B cell (primary cell): Measurements from ENCODE around the gene TAF1B.

Experiments used
- EZH2 ChIP-seq: IDR thresholded peaks from 2 replicates; pipeline ENCODE4 v1.6.1; 2012; ENCODE audit warnings: borderline replicate concordance, low read depth, mild to moderate bottlenecking, moderate library complexity, low read length; ENCODE audit not compliant: insufficient read depth, poor library complexity, severe bottlenecking
- TF ChIP-seq, protein P1 (sequence below): fragments of 200-600 bp; IDR thresholded peaks from one replicate; pipeline ENCODE4 v1.8.0; 2022; ENCODE audit warnings: antibody characterized with exemption, mild to moderate bottlenecking

DNA sequence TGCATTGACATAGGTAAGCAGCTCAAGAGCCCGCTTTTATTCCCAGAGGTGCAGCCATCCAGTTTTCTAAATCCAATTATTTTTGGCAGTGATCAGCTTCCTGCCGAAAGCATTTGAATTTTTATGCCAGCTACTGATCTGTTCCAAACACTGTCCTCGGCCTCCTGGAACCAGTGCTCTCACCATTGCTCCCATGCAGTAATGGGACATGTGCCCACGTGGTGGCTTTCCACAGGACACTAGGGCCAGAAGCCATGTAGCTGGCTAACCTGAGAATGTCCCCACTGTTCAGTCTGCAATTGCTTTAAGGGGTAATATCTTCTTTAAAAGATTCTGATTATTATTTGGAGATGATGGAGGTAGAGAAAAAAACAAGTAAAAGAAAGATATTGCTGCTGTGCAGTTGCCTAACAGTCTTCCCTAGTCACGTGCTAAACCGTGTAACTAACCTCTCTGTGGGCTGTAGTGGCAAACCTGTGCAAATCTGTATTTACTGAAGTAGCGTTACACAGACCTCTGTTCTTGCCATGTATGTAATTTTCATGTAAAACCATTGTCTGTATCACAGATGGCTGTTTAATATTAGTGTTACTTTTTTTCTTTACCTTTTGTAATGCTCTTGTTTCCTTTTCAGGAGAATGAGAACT is 121.2 kb downstream of the TAF1B start:
- TF ChIP-seq, protein P1, sequence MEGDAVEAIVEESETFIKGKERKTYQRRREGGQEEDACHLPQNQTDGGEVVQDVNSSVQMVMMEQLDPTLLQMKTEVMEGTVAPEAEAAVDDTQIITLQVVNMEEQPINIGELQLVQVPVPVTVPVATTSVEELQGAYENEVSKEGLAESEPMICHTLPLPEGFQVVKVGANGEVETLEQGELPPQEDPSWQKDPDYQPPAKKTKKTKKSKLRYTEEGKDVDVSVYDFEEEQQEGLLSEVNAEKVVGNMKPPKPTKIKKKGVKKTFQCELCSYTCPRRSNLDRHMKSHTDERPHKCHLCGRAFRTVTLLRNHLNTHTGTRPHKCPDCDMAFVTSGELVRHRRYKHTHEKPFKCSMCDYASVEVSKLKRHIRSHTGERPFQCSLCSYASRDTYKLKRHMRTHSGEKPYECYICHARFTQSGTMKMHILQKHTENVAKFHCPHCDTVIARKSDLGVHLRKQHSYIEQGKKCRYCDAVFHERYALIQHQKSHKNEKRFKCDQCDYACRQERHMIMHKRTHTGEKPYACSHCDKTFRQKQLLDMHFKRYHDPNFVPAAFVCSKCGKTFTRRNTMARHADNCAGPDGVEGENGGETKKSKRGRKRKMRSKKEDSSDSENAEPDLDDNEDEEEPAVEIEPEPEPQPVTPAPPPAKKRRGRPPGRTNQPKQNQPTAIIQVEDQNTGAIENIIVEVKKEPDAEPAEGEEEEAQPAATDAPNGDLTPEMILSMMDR: no peak
- TF ChIP-seq EZH2: no peak
